ENCODE results near the gene PJA2.
"Not testable (repeated sequence)": the region's sequence is repeated elsewhere in the genome, so short reads cannot be mapped to it uniquely, and the experiment has no call there.

The PJA2 gene

GRCh38 chr5:109307456-109307855 lies 102.3 kb downstream of the PJA2 start:
- TF ChIP-seq POLR2AphosphoS5 (IDR thresholded peaks at IDR 0.05; ENCODE audit: borderline replicate concordance, low read depth, low read length) (no peak), FOXP2 (optimal IDR thresholded peaks at IDR 0.05; ENCODE audit: control extremely low read depth, extremely low read length, insufficient read depth) (no peak), EZH2 (IDR thresholded peaks at IDR 0.05) (no peak)
- Histone ChIP-seq H3K4me3 (no peak overlapping the region), H3K27ac (no peak overlapping the region), H3K9me3 (ENCODE audit: low read depth, low read length) (no peaks in the 10 kb centered on the region), H3K36me3 (ENCODE audit: insufficient read depth, low read length) (no peaks in the 10 kb centered on the region), H3K9ac (ENCODE audit: insufficient read length) (no peak overlapping the region)
- no peak for DNase-seq (ENCODE audit: low read depth, low spot score)

- Histone ChIP-seq H3K9ac (ENCODE audit: insufficient read length) (no peak overlapping the region), H3K4me3 (no peak overlapping the region), H3K36me3 (ENCODE audit: insufficient read depth, low read length) (no peaks in the 10 kb centered on the region), H3K9me3 (ENCODE audit: low read depth, low read length) (no peaks in the 10 kb centered on the region), H3K27ac (no peak overlapping the region)
- TF ChIP-seq EZH2 (IDR thresholded peaks at IDR 0.05) (no peak), FOXP2 (optimal IDR thresholded peaks at IDR 0.05; ENCODE audit: control extremely low read depth, extremely low read length, insufficient read depth) (no peak), POLR2AphosphoS5 (IDR thresholded peaks at IDR 0.05; ENCODE audit: borderline replicate concordance, low read depth, low read length) (no peak)
- DNase-seq (ENCODE audit: low read depth, low spot score) = no peak
Measured at GRCh38 chr5:109305352-109305751, 104.4 kb downstream of the PJA2 start.

- H3K4me3 ChIP-seq = no peak overlapping the region
- H3K9ac ChIP-seq (ENCODE audit: insufficient read length) = no peak overlapping the region
- no peak for TF ChIP-seq POLR2AphosphoS5 (IDR thresholded peaks at IDR 0.05; ENCODE audit: borderline replicate concordance, low read depth, low read length)
- no peak for TF ChIP-seq FOXP2 (optimal IDR thresholded peaks at IDR 0.05; ENCODE audit: control extremely low read depth, extremely low read length, insufficient read depth)
- no peak for TF ChIP-seq EZH2 (IDR thresholded peaks at IDR 0.05)
- DNase-seq (ENCODE audit: low read depth, low spot score) = no peak
- H3K36me3 ChIP-seq (ENCODE audit: insufficient read depth, low read length) = no peaks in the 10 kb centered on the region
- no peak overlapping the region for H3K27ac ChIP-seq
- H3K9me3 ChIP-seq (ENCODE audit: low read depth, low read length) = no peaks in the 10 kb centered on the region
Measured at GRCh38 chr5:109304309-109304708, 105.5 kb downstream of the PJA2 start.

DNA sequence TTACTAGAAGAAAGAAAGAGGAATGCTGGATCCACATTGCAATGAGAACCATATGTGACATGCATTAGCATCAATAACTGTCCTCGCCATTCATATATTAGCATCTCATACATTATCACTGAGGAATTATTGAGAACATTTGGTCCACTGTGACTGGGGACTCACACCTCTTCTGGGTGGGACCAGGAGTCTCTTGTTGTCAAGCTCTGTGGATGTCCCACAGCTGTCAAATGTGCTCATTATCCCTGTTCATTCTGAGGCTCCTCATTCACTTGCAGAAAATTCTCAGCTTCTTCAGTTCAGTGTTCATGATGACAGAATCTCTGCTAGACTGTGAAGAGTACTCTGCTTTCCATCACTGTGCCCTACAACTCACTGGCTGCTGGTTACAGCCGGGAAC lies 109.4 kb downstream of the PJA2 start:
- TF ChIP-seq EZH2 (IDR thresholded peaks at IDR 0.05) (no peak), FOXP2 (optimal IDR thresholded peaks at IDR 0.05; ENCODE audit: control extremely low read depth, extremely low read length, insufficient read depth) (no peak), POLR2AphosphoS5 (IDR thresholded peaks at IDR 0.05; ENCODE audit: borderline replicate concordance, low read depth, low read length) (no peak)
- H3K4me3 ChIP-seq = no peak overlapping the region; the same call in 1 of the 2 replicates
- H3K9ac ChIP-seq (ENCODE audit: insufficient read length) = no peak overlapping the region
- no peak for DNase-seq (ENCODE audit: low read depth, low spot score)
- H3K27ac ChIP-seq = no peak overlapping the region
- no peaks in the 10 kb centered on the region for H3K36me3 ChIP-seq (ENCODE audit: insufficient read depth, low read length)
- no peaks in the 10 kb centered on the region for H3K9me3 ChIP-seq (ENCODE audit: low read depth, low read length)

DNA sequence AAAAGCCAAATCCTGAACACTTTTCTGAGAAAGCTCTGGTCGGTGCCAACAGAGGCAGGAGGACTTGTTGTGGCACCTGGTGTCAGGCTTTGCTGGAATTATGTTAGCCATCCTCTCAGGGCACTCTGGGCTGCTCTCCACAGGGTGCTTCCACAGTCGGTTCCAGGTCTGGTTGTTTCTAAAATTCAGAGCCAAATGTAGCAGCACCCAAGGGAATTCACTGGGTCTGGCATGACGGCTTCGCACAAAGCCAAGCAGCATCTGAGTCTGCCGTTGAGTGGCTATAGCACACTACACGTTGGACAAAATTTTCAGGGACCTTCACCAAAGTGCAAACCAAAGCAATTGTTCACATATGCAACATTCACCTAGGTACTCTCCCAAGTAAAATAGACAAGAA lies 110.2 kb downstream of the PJA2 start:
- DNase-seq (ENCODE audit: low read depth, low spot score) = no peak
- no peak overlapping the region for H3K9ac ChIP-seq (ENCODE audit: insufficient read length)
- peak overlapping the region; percentile 35; the same call in 1 of the 2 replicates for H3K27ac ChIP-seq
- H3K9me3 ChIP-seq (ENCODE audit: low read depth, low read length) = no peaks in the 10 kb centered on the region
- peak overlapping the region; percentile 36 for H3K4me3 ChIP-seq
- H3K36me3 ChIP-seq (ENCODE audit: insufficient read depth, low read length) = no peaks in the 10 kb centered on the region
- TF ChIP-seq FOXP2 (optimal IDR thresholded peaks at IDR 0.05; ENCODE audit: control extremely low read depth, extremely low read length, insufficient read depth) (no peak), EZH2 (IDR thresholded peaks at IDR 0.05) (no peak), POLR2AphosphoS5 (IDR thresholded peaks at IDR 0.05; ENCODE audit: borderline replicate concordance, low read depth, low read length) (no peak)

GRCh38 chr5:109298794-109299193 lies 111.0 kb downstream of the PJA2 start:
- H3K9ac ChIP-seq (ENCODE audit: insufficient read length) = no peak overlapping the region
- H3K9me3 ChIP-seq (ENCODE audit: low read depth, low read length) = no peaks in the 10 kb centered on the region
- H3K4me3 ChIP-seq = no peak overlapping the region
- no peaks in the 10 kb centered on the region for H3K36me3 ChIP-seq (ENCODE audit: insufficient read depth, low read length)
- DNase-seq (ENCODE audit: low read depth, low spot score) = no peak
- no peak overlapping the region for H3K27ac ChIP-seq
- no peak for TF ChIP-seq EZH2 (IDR thresholded peaks at IDR 0.05)
- no peak for TF ChIP-seq FOXP2 (optimal IDR thresholded peaks at IDR 0.05; ENCODE audit: control extremely low read depth, extremely low read length, insufficient read depth)
- no peak for TF ChIP-seq POLR2AphosphoS5 (IDR thresholded peaks at IDR 0.05; ENCODE audit: borderline replicate concordance, low read depth, low read length)

- DNase-seq (ENCODE audit: low read depth, low spot score) = no peak
- Histone ChIP-seq H3K9me3 (ENCODE audit: low read depth, low read length) (no peaks in the 10 kb centered on the region), H3K27ac (no peak overlapping the region), H3K9ac (ENCODE audit: insufficient read length) (no peak overlapping the region), H3K4me3 (no peak overlapping the region), H3K36me3 (ENCODE audit: insufficient read depth, low read length) (no peaks in the 10 kb centered on the region)
- TF ChIP-seq FOXP2 (optimal IDR thresholded peaks at IDR 0.05; ENCODE audit: control extremely low read depth, extremely low read length, insufficient read depth) = no peak
- no peak for TF ChIP-seq EZH2 (IDR thresholded peaks at IDR 0.05)
- TF ChIP-seq POLR2AphosphoS5 (IDR thresholded peaks at IDR 0.05; ENCODE audit: borderline replicate concordance, low read depth, low read length) = no peak
Measured at GRCh38 chr5:109297900-109298299, 111.9 kb downstream of the PJA2 start.

- Histone ChIP-seq H3K27ac (no peak overlapping the region), H3K36me3 (ENCODE audit: insufficient read depth, low read length) (no peaks in the 10 kb centered on the region), H3K4me3 (no peak overlapping the region), H3K9ac (ENCODE audit: insufficient read length) (no peak overlapping the region), H3K9me3 (ENCODE audit: low read depth, low read length) (peaks cover 2% of the 10 kb centered on the region; the same call in 1 of the 2 replicates)
- no peak for DNase-seq (ENCODE audit: low read depth, low spot score)
- no peak for TF ChIP-seq EZH2 (IDR thresholded peaks at IDR 0.05)
- TF ChIP-seq POLR2AphosphoS5 (IDR thresholded peaks at IDR 0.05; ENCODE audit: borderline replicate concordance, low read depth, low read length) = no peak
- TF ChIP-seq FOXP2 (optimal IDR thresholded peaks at IDR 0.05; ENCODE audit: control extremely low read depth, extremely low read length, insufficient read depth) = no peak
Measured at GRCh38 chr5:109291090-109291489, 118.7 kb downstream of the PJA2 start.

GRCh38 chr5:109290231-109290630 lies 119.5 kb downstream of the PJA2 start:
- TF ChIP-seq POLR2AphosphoS5 (IDR thresholded peaks at IDR 0.05; ENCODE audit: borderline replicate concordance, low read depth, low read length) (no peak), EZH2 (IDR thresholded peaks at IDR 0.05) (no peak), FOXP2 (optimal IDR thresholded peaks at IDR 0.05; ENCODE audit: control extremely low read depth, extremely low read length, insufficient read depth) (no peak)
- no peak for DNase-seq (ENCODE audit: low read depth, low spot score)
- Histone ChIP-seq H3K9ac (ENCODE audit: insufficient read length) (no peak overlapping the region), H3K4me3 (no peak overlapping the region), H3K27ac (no peak overlapping the region), H3K9me3 (ENCODE audit: low read depth, low read length) (peaks cover 8% of the 10 kb centered on the region; the same call in 1 of the 2 replicates), H3K36me3 (ENCODE audit: insufficient read depth, low read length) (no peaks in the 10 kb centered on the region)

DNA sequence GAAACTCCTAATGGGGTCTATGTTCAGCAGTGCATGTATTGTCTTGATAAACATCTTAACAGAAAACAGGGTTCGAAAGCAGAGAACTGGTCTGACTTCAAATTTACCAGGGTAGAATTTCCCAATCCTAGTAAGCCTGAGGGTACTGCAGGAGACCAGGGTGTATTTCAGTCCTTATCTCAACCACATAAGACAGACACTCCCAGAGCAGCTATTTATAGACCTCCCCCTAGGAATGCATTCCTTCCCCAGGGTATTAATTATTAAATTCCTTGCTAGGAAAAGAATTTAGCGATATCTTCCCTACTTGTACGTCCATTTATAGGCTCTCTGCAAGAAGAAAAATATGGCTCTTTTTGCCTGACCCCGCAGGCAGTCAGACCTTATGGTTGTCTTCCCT lies 123.1 kb downstream of the PJA2 start:
- H3K4me3 ChIP-seq; DNase-seq (ENCODE audit: low read depth, low spot score); H3K9me3 ChIP-seq (ENCODE audit: low read depth, low read length); H3K9ac ChIP-seq (ENCODE audit: insufficient read length); H3K36me3 ChIP-seq (ENCODE audit: insufficient read depth, low read length); H3K27ac ChIP-seq: not testable (repeated sequence)

Measured in SK-N-MC (cell line).